ENCODE measurements around the gene HBQ1.

Gene HBQ1

DNA sequence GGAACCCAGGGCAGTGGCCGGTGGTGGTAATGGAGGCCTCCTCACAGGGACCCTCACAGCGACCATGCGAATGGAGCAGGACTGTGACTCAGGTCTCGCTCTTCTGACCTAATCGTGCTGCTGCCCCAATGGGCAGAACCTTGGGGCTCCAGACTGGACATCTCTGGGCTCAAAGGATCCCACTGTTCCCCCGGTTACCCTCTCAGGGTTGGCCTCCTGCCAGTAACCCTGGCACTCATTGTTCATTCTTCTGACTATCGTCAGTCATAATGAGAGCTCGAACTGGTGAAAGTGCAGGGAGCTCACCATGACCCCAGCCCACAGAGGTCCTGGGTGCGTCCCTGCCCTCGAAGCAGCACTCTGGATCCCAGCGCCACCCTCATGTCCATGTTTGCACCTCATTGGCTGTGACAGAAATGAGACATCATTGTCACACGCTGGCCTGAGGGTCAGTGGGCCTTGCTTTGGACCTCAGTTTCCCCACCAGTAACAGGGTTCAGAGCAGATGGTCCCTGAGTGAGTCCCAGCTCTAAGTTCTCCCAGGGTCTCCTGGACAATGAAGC lies 37.8 kb upstream of the HBQ1 start:
- no peak for TF ChIP-seq CTCF (IDR thresholded peaks at IDR 0.05; ENCODE audit: low read depth, low read length)
- H3K4me3 ChIP-seq (replicated peaks in 1 of 2; ENCODE audit: low read depth in 2 of 2, low read length in 2 of 2) = no peak overlapping the region
- DNase-seq (ENCODE audit: low read depth in 2 of 2) = no peak

DNA sequence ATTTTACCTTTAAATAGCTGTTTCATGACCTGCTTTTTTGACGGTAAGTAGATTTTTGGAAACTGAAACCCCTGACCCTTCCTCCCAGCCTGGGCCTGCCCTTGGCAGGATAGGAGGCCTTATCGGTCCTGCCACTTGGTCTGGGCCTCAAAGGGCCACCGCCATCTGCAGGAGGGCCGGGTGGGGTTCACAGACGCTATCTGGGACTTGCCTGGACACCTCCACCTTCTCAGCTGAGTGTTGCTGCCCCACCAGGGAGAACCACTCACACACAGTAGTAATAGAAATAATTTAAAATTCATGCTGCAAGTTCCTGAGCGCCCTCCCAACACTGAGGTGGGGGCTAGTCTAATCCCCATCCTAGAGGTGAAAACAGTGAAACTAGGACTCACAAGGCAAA lies 37.2 kb upstream of the HBQ1 start:
- TF ChIP-seq CTCF (IDR thresholded peaks at IDR 0.05; ENCODE audit: low read depth, low read length) = no peak
- DNase-seq (ENCODE audit: low read depth in 2 of 2) = no peak
- no peak overlapping the region for H3K4me3 ChIP-seq (replicated peaks in 1 of 2; ENCODE audit: low read depth in 2 of 2, low read length in 2 of 2)

DNA sequence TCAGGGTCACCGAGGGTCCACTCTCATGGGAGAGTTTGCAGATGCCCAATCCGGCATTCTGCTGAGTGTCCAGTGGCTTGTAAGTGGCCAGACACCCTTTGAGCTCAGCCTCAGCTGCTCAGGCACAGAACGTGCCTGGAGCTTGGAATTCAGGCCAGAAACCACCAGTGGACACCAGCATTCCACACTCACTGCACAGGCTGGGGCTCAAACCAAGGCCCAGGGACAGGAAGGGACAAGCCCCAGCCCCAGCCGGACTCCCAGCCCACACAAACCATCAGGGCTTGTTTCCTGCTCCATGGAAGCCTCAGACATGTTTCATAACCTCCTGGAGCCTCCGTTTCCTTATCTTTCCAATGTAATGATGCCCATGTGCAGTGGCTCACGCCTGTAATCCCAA lies 36.8 kb upstream of the HBQ1 start:
- DNase-seq (ENCODE audit: low read depth in 2 of 2) = no peak
- H3K4me3 ChIP-seq (replicated peaks in 1 of 2; ENCODE audit: low read depth in 2 of 2, low read length in 2 of 2) = no peak overlapping the region
- TF ChIP-seq CTCF (IDR thresholded peaks at IDR 0.05; ENCODE audit: low read depth, low read length) = no peak

GRCh38 chr16:144797-145252 lies 35.4 kb upstream of the HBQ1 start:
- DNase-seq (ENCODE audit: low read depth in 2 of 2) = no peak
- no peak for TF ChIP-seq CTCF (IDR thresholded peaks at IDR 0.05; ENCODE audit: low read depth, low read length)

GRCh38 chr16:146646-147045 lies 33.6 kb upstream of the HBQ1 start:
- H3K4me3 ChIP-seq (replicated peaks in 1 of 2; ENCODE audit: low read depth in 2 of 2, low read length in 2 of 2) = no peak overlapping the region
- DNase-seq (ENCODE audit: low read depth in 2 of 2) = no peak
- TF ChIP-seq CTCF (IDR thresholded peaks at IDR 0.05; ENCODE audit: low read depth, low read length) = no peak

More at GRCh38 chr16:144797-145252, 35.4 kb upstream of the HBQ1 start:
- no peak overlapping the region for H3K4me3 ChIP-seq (replicated peaks in 1 of 2; ENCODE audit: low read depth in 2 of 2, low read length in 2 of 2)

GRCh38 chr16:149024-149660 lies 31.1 kb upstream of the HBQ1 start:
- H3K4me3 ChIP-seq (replicated peaks in 1 of 2; ENCODE audit: low read depth in 2 of 2, low read length in 2 of 2) = no peak overlapping the region
- TF ChIP-seq CTCF (IDR thresholded peaks at IDR 0.05; ENCODE audit: low read depth, low read length) = no peak
- peak in 1 of 2 donors; percentile 38 for DNase-seq (ENCODE audit: low read depth in 2 of 2)

Data from cardiac fibroblast (primary cell).